ENCODE results near the gene IRX4. TPM values are rescaled to one million over a fixed set of nuclear protein-coding genes. Genes with fewer than 3 reads are reported as not detected.

IRX4 gene
- total and polyA plus RNA-seq, 2 experiments from 2014 or later, result 0.82 to 1.7 TPM

DNA sequence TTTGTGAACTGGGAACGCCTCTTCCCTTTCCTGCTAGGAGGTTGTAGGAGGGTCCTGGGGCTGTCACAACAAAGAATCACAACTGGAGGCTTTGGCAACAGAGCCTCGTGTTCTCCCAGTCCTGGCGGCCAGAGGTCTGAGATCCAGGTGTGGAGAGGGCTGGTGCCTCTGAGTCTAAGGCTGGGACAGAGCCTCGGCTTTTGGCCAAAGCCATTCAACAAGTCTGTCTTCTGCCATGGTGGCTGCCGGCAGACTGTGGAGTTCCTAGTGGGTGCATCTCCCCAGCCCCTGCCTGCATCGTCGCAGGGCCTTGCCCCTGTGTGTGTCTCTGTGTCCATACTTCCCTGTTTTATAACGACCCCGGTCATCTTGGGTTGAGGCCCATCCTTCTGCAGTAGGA is 9.5 kb upstream of the IRX4 start:
- ATAC-seq, result no peak
- no peak overlapping the region for H3K4me3 Mint-ChIP-seq
- H3K36me3 ChIP-seq (ENCODE audit: insufficient read depth), result no peaks in the 10 kb centered on the region
- H3K27me3 ChIP-seq (ENCODE audit: insufficient read depth), result peaks cover 32% of the 10 kb centered on the region
- no peak overlapping the region for H3K27ac Mint-ChIP-seq
- H3K4me3 ChIP-seq, result no peak overlapping the region
- no peaks in the 10 kb centered on the region; the same call in 2 of the 3 replicates for H3K9me3 Mint-ChIP-seq
- no peaks in the 10 kb centered on the region; the same call in 1 of the 2 replicates for H3K4me1 ChIP-seq (ENCODE audit: insufficient read depth)
- H3K27me3 Mint-ChIP-seq (ENCODE audit: insufficient read depth, low read depth, poor library complexity), result peaks cover 30% of the 10 kb centered on the region
- H3K4me2 ChIP-seq, result no peak overlapping the region
- no peaks in the 10 kb centered on the region for H3K36me3 Mint-ChIP-seq (ENCODE audit: low read depth)
- no peak for DNase-seq (ENCODE audit: low spot score)
- no peak overlapping the region for H2AFZ ChIP-seq
- peaks cover 12% of the 10 kb centered on the region for H3K4me1 Mint-ChIP-seq
- no peak overlapping the region for H3K27ac ChIP-seq (ENCODE audit: low read depth)
- H3F3A ChIP-seq (replicated peaks; ENCODE audit: low read depth), result no peaks in the 10 kb centered on the region
- no peaks in the 10 kb centered on the region for H3K9me2 ChIP-seq (ENCODE audit: insufficient read depth)
- H3K79me2 ChIP-seq (replicated peaks; ENCODE audit: insufficient read depth), result no peaks in the 10 kb centered on the region
- no peaks in the 10 kb centered on the region for H4K20me1 ChIP-seq (replicated peaks; ENCODE audit: insufficient read depth)
- TF ChIP-seq ZNF331 (CRISPR knock-in tag; IDR thresholded peaks at IDR 0.05; ENCODE audit: low read depth), result no peak

DNA sequence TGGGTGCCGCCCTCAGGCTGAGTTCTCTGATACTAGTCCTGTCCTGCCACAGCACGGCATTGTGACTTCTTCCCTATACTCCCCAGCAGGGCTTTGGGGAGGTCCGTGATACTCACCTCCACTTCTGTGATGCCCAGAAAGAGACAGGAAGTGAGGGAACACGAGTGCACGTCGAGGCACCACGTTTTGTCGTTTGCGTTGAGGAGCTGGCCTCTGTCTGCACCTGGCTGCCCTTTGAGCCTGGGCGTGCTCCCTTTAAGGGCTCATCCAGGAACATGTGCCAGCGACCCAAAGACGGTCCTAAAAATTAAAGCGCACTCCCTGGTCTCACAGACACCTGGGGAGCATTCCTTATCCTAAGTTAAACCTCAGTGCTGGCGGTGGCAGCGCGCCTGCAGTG is 8.7 kb upstream of the IRX4 start:
- Histone ChIP-seq H3K4me1 (ENCODE audit: insufficient read depth) (no peaks in the 10 kb centered on the region; the same call in 1 of the 2 replicates), H3K27ac (ENCODE audit: low read depth) (no peak overlapping the region), H3K36me3 (ENCODE audit: insufficient read depth) (no peaks in the 10 kb centered on the region), H3K27me3 (ENCODE audit: insufficient read depth) (peaks cover 40% of the 10 kb centered on the region), H2AFZ (no peak overlapping the region), H3K4me2 (no peak overlapping the region), H3K4me3 (no peak overlapping the region), H3K79me2 (replicated peaks; ENCODE audit: insufficient read depth) (no peaks in the 10 kb centered on the region), H3K9me2 (ENCODE audit: insufficient read depth) (no peaks in the 10 kb centered on the region), H3F3A (replicated peaks; ENCODE audit: low read depth) (no peaks in the 10 kb centered on the region), H4K20me1 (replicated peaks; ENCODE audit: insufficient read depth) (no peaks in the 10 kb centered on the region)
- ATAC-seq (no peak), DNase-seq (ENCODE audit: low spot score) (no peak)
- no peaks in the 10 kb centered on the region for H3K36me3 Mint-ChIP-seq (ENCODE audit: low read depth)
- no peaks in the 10 kb centered on the region; the same call in 2 of the 3 replicates for H3K9me3 Mint-ChIP-seq
- TF ChIP-seq CREB1 (CRISPR knock-in tag; IDR thresholded peaks at IDR 0.05; ENCODE audit: low read depth), result no peak
- no peak for TF ChIP-seq EZH2phosphoT487 (IDR thresholded peaks at IDR 0.05; ENCODE audit: unreplicated experiment)
- TF ChIP-seq ZNF462 (CRISPR knock-in tag; IDR thresholded peaks at IDR 0.05), result no peak
- TF ChIP-seq ZNF331 (CRISPR knock-in tag; IDR thresholded peaks at IDR 0.05; ENCODE audit: low read depth), result no peak
- TF ChIP-seq CTCF (conservative IDR thresholded peaks at IDR 0.05; ENCODE audit: low read depth in 2 of 2), result no peak
- TF ChIP-seq ZNF114 (CRISPR knock-in tag; IDR thresholded peaks at IDR 0.05), result no peak
- TF ChIP-seq, protein P1, sequence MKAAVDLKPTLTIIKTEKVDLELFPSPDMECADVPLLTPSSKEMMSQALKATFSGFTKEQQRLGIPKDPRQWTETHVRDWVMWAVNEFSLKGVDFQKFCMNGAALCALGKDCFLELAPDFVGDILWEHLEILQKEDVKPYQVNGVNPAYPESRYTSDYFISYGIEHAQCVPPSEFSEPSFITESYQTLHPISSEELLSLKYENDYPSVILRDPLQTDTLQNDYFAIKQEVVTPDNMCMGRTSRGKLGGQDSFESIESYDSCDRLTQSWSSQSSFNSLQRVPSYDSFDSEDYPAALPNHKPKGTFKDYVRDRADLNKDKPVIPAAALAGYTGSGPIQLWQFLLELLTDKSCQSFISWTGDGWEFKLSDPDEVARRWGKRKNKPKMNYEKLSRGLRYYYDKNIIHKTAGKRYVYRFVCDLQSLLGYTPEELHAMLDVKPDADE (IDR thresholded peaks at IDR 0.05), result no peak
- TF ChIP-seq NANOG (IDR thresholded peaks at IDR 0.05; ENCODE audit: borderline replicate concordance), result no peak
- TF ChIP-seq EZH2 (IDR thresholded peaks at IDR 0.05; ENCODE audit: low read depth, unreplicated experiment), result no peak
- no peak for TF ChIP-seq POLR2AphosphoS5 (IDR thresholded peaks at IDR 0.05; ENCODE audit: low read depth)
- peaks cover 12% of the 10 kb centered on the region for H3K4me1 Mint-ChIP-seq
- H3K27me3 Mint-ChIP-seq (ENCODE audit: insufficient read depth, low read depth, poor library complexity), result peaks cover 34% of the 10 kb centered on the region
- no peak overlapping the region for H3K27ac Mint-ChIP-seq
- H3K4me3 Mint-ChIP-seq, result no peak overlapping the region

Measured in GM23338 (cell line).